ENCODE results near the gene PAPSS2.

GRCh38 chr10:87695074-87695473 lies 35.4 kb downstream of the PAPSS2 start:
- TF ChIP-seq CTCF (IDR thresholded peaks at IDR 0.05; ENCODE audit: poor library complexity) (no peak), EZH2 (IDR thresholded peaks at IDR 0.05; ENCODE audit: borderline replicate concordance) (no peak)
